GM10248 (cell line): Measurements from ENCODE around the gene RASGRP3.

Experiments used
- CTCF ChIA-PET: fragments of 300-600 bp; sonication (Branson Sonifier 250); formaldehyde crosslinking; extraction: SDS; loops from one replicate; lab custom pipeline; 2021; ENCODE audit warnings: antibody characterized with exemption; lab: Yijun Ruan, JAX
- POLR2A ChIA-PET: fragments of 350-650 bp; sonication (Branson Sonifier 250); formaldehyde crosslinking; extraction: SDS; loops from one replicate; lab custom pipeline; 2020; ENCODE audit warnings: antibody characterized with exemption; lab: Yijun Ruan, JAX
- DNase-seq: peaks from one replicate; pipeline ENCODE4 v3.0.0; 2012; ENCODE audit errors: extremely low spot score
- TF ChIP-seq, protein P1 (sequence below): IDR thresholded peaks from 2 replicates; pipeline ENCODE4 v1.5.1; 2012; ENCODE audit warnings: mild to moderate bottlenecking, low read depth; ENCODE audit errors: extremely low read depth, missing control alignments, control extremely low read depth

RASGRP3 gene, protein sequence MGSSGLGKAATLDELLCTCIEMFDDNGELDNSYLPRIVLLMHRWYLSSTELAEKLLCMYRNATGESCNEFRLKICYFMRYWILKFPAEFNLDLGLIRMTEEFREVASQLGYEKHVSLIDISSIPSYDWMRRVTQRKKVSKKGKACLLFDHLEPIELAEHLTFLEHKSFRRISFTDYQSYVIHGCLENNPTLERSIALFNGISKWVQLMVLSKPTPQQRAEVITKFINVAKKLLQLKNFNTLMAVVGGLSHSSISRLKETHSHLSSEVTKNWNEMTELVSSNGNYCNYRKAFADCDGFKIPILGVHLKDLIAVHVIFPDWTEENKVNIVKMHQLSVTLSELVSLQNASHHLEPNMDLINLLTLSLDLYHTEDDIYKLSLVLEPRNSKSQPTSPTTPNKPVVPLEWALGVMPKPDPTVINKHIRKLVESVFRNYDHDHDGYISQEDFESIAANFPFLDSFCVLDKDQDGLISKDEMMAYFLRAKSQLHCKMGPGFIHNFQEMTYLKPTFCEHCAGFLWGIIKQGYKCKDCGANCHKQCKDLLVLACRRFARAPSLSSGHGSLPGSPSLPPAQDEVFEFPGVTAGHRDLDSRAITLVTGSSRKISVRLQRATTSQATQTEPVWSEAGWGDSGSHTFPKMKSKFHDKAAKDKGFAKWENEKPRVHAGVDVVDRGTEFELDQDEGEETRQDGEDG

DNA sequence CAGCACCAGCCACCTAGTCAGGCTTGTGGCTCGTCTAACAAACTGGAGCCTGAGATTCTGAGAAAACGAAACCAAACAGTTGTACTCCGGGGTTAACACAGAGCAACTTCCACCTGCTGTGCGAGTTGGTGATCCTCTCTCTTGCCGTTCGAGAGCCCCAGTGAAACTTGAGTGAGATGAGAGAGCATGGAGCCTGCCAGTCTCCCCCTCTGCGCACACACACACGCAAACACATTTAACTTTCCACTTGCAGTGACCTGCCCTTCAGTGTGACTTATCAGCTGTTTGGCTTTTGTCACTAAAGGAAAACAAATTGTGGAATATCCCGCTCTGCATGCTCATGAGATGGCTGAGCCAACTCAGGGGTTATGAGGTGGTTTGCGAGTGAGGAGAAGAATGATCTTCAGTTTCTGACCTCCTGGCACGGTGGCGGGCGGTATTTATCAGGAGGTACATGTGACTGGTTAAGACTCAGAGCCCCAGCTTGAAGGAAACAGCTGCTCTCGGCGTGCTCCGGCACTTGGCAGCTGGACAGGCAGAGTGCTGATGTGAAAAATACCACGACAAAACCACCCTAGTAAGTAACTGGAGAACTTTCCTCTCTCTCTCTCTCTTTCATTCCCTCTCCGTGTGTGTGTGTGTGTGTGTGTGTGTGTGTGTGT is at the start of gene RASGRP3:
TSS of gene RASGRP3 (plus strand) at position 519 of the 662 bp plus-strand sequence. CDS start 38,488 bp downstream, outside the sequence.
- TF ChIP-seq, protein P1, sequence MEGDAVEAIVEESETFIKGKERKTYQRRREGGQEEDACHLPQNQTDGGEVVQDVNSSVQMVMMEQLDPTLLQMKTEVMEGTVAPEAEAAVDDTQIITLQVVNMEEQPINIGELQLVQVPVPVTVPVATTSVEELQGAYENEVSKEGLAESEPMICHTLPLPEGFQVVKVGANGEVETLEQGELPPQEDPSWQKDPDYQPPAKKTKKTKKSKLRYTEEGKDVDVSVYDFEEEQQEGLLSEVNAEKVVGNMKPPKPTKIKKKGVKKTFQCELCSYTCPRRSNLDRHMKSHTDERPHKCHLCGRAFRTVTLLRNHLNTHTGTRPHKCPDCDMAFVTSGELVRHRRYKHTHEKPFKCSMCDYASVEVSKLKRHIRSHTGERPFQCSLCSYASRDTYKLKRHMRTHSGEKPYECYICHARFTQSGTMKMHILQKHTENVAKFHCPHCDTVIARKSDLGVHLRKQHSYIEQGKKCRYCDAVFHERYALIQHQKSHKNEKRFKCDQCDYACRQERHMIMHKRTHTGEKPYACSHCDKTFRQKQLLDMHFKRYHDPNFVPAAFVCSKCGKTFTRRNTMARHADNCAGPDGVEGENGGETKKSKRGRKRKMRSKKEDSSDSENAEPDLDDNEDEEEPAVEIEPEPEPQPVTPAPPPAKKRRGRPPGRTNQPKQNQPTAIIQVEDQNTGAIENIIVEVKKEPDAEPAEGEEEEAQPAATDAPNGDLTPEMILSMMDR, result no peak
- ChIA-PET POLR2A (interaction anchor here (0.6 to 3.0 kb wide), 7 partner anchors 12 to 123 kb away, joined by 3 to 20 read pairs (median 5); partner anchors contain the start of gene FAM98A), CTCF (interaction anchor here (0.6 to 2.8 kb wide), 34 partner anchors 8 to 122 kb away, joined by 3 to 31 read pairs (median 4); partner anchors contain the start of gene FAM98A)
- peak; percentile 62 for DNase-seq

DNA sequence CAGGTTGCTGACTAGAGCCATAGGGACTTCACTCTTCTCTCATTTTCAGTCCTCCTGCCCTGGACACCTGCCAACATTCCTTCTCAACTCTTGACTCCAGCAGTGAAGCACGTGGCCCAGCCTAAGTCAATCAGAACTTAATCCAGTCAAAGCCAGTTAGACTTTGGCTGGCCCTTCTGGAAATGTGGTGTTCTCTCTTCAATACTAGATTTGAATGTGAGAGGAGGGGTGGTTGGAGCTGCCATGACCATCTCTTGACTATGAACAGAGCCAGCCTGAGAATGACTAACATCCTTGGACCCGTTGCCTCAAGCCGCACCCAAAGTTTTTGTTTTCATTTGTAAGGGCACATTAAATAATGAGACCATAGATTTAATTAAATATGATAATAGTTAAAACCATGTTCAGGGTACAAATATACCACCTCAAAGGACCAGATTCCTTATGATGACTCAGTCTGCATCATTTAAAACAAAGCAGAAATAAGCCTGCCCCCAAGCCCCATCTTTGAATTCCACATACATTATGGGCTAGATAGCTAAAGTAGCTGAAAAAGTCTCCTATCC is 49.7 kb upstream of the RASGRP3 start:
- TF ChIP-seq, protein P1, result no peak
- CTCF ChIA-PET, result interaction anchor here (1.4 to 1.6 kb wide), 2 partner anchors 7 to 38 kb away, joined by 3 to 5 read pairs; no protein-coding TSS in a partner anchor
- POLR2A ChIA-PET, result no interaction called here
- no peak for DNase-seq

DNA sequence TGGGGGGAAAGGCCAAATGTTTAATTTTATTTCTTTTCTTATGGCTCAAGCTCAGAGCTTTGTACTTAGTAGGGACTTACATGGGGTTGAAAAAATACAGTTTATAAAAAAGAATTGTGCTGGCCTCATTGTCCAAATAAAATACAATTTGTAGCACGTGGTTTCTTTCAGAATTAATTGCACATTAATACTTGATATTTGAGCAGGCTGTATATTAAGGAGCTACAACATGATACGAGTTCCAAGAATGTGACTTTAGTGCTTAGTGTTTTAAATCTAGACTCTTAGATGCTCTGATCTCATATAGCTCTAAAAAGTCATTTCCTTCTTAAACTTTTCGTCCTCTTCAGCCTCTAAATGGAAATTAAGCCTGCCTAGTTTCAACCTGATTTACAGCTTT is 46.4 kb upstream of the RASGRP3 start:
- no peak for DNase-seq
- CTCF ChIA-PET, result interaction anchor here (0.8 to 1.3 kb wide), 2 partner anchors 11 to 31 kb away, joined by 3 read pairs; no protein-coding TSS in a partner anchor

DNA sequence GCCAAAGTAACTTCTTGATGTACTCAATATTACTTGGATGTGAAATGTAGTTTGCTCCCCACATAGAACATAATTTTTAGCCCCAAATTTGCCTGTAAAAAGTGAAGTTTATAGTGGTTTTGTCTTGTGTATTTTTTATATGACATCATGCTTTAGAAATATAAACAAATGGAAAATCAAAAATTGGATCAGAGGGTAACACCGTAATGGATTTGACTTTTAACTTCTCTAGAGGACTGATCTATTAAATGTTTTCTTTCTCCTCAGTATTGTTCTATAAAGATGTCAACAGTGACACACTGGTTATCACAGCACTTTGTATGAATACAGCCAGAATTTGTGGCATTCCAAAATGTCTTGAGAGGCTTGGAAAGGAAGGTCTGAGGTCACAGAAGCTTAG is 45.6 kb upstream of the RASGRP3 start:
- POLR2A ChIA-PET, result no interaction called here
- no peak for DNase-seq
- TF ChIP-seq, protein P1, result no peak
- CTCF ChIA-PET, result interaction anchor here (1.3 kb wide), 1 partner anchor 9 kb away, joined by 3 read pairs; no protein-coding TSS in a partner anchor

More for the DNA sequence above, 46.4 kb upstream of the RASGRP3 start:
- POLR2A ChIA-PET, result no interaction called here
- TF ChIP-seq, protein P1, result no peak

DNA sequence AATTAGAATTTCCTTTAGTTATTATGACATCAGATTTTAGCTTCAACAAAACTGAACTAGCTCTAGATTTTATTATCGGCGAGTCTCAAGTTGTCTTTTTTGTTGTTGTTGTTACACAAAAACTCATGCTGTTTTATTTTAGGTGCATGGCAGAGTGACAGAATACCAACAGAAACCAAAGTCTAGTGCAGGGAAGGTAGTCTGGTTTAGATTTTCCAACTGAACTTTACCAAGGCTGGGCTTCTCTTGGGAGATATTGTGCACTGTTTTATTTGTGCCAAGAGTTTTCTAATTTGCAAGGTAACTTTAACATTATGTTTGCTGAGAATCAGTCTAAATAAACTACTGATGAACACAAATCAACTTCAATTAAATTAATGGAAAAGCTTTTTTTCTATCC is 43.6 kb upstream of the RASGRP3 start:
- ChIA-PET POLR2A (no interaction called here), CTCF (interaction anchor here (1.0 to 1.8 kb wide), 4 partner anchors 9 to 150 kb away, joined by 3 to 5 read pairs (median 3); no protein-coding TSS in a partner anchor)
- DNase-seq, result no peak
- TF ChIP-seq, protein P1, result no peak
